Right lobe of liver (tissue), 6 donors: ENCODE data around the gene DTL. TPM values are rescaled to one million over a fixed set of nuclear protein-coding genes. Genes with fewer than 3 reads are reported as not detected.
A peak's percentile ranks its signal among the peaks of the same experiment; 100 is the strongest.

Experiments
- ATAC-seq, 4 donors: fragments of 200-7000 bp; cut with Tn5 transposase; one replicate each; pipeline ENCODE4 v1.9.1; 2020; ENCODE audit warnings: mild to moderate bottlenecking in 4 of 4, moderate library complexity in 4 of 4
- DNase-seq, 3 donors: peaks; one replicate each; pipeline ENCODE4 v3.0.0-alpha.2; 2020
- H3K27ac ChIP-seq, 3 donors: fragments of 200-600 bp; one replicate each; pipeline ENCODE4 v1.8.0; 2022
- H3K27me3 ChIP-seq, 2 donors: fragments of 200-600 bp; one replicate each; pipeline ENCODE4 v1.8.0; 2022
- H3K36me3 ChIP-seq, 4 donors: fragments of 200-600 bp; sonication (generic) in 1 of 4; one replicate each; pipeline versions ENCODE4 v1.5.1 to v1.8.0; 2017 to 2022; ENCODE audit warnings: control low read depth in 1 of 4
- H3K4me1 ChIP-seq, 4 donors: fragments of 200-600 bp; sonication (generic) in 1 of 4; one replicate each; pipeline versions ENCODE4 v1.5.1 to v1.8.0; 2017 to 2022; ENCODE audit warnings: control low read depth in 1 of 4
- H3K4me3 ChIP-seq, 3 donors: fragments of 200-600 bp; one replicate each; pipeline ENCODE4 v1.8.0; 2022
- H3K9me3 ChIP-seq, 4 donors: fragments of 200-600 bp; sonication (generic) in 1 of 4; one replicate each; pipeline versions ENCODE4 v1.5.1 to v1.8.0; 2017 to 2022; ENCODE audit warnings: control low read depth in 1 of 4
- CTCF ChIP-seq, 4 donors: fragments of 200-600 bp in 3 of 4; fragments of 450-650 bp in 1 of 4; IDR thresholded peaks; one replicate each; pipeline versions ENCODE4 v1.5.1 to v1.8.0; 2016 to 2022; ENCODE audit warnings: antibody characterized with exemption in 4 of 4, mild to moderate bottlenecking in 2 of 4
- POLR2A ChIP-seq: fragments of 450-650 bp; IDR thresholded peaks from one replicate; pipeline ENCODE4 v1.6.1; 2017; ENCODE audit warnings: antibody characterized with exemption, mild to moderate bottlenecking
- WGBS: methylation state at CpG from one replicate; pipeline ENCODE4 v1.1.6; 2018; ENCODE audit warnings: low coverage, low lambda C conversion rate; ENCODE audit not compliant: insufficient coverage; ENCODE audit errors: missing lambda C conversion rate; 5-methylcytosine and 5-hydroxymethylcytosine counted together
- intact Hi-C, 2 donors: fragments of 100-400 bp; cut with DNase I; formaldehyde crosslinking; loops; one replicate each; pipeline versions ENCODE4 v1.11.2 to v1.14.1; 2022
- total RNA-seq, 6 experiments: library from RNA; depleted of rRNA in 2 of 6; stranded (reverse); fragments of >200 nt in 2 of 6; fragmentation: NEBNext Ultra II Directional in 3 of 6; extraction: Animal tissue kit (Norgen Biotek cat#: 25700) in 3 of 6; gene quantifications; one replicate each; pipeline versions ENCODE4 v1.1.0 to v1.2.4, GENCODE V29; 2016 to 2023
- donor health status: DM: no; HTN: yes; CAD: no.
- donor health status: DM: no; HTN: no; CAD: no.
- donor health status: DM: no; HTN: no; CAD: no.
- donor health status: DM: no; HTN: yes; CAD: no.
- donor health status: DM: no; HTN: yes; CAD: no.

The DTL gene
- total RNA-seq, 6 experiments from 2014 or later, result 0.07 to 12.2 (median 0.94) TPM

DNA sequence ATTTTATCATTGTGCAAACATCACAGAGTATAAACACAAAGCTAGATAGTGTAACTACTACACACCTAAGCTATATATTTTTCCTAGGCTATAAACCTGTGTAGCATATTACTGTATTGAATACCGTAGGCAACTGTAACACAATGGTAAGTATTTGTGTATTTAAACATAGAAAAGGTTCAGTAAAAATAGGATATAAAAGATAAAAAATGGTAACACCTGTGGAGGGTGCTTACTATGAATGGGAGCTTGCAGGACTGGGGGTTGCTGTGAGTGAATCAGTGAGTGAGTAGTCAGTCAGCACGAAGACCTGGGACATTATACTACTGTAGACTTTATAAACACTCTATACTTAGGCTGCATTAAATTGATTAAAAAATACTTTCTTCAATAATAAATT is 4.1 kb downstream of the DTL start:
- 95% methylated on average over 2 of the region's 2 CpGs for WGBS
- intact Hi-C loops, result loop anchor here in 1 of 2 donors (10.0 kb wide), 1 partner anchor 355 kb away; no protein-coding TSS in a partner anchor
- no peak for ATAC-seq

GRCh38 chr1:212040629-212041412 is 5.3 kb downstream of the DTL start:
- WGBS, result 60% methylated on average over 5 of the region's 5 CpGs

More for the DNA sequence above, 4.1 kb downstream of the DTL start:
- no peak for TF ChIP-seq CTCF (IDR thresholded peaks at IDR 0.05)
- no peak for TF ChIP-seq POLR2A
- Histone ChIP-seq H3K36me3 (no peaks in the 10 kb centered on the region), H3K4me1 (peaks cover 0 to 9% (median 0%) of the 10 kb centered on the region in 4 donors), H3K9me3 (no peaks in the 10 kb centered on the region), H3K4me3 (no peak overlapping the region), H3K27ac (no peak overlapping the region), H3K27me3 (no peaks in the 10 kb centered on the region)
- DNase-seq, result no peak

GRCh38 chr1:212042436-212042835 is 6.9 kb downstream of the DTL start:
- TF ChIP-seq CTCF (IDR thresholded peaks at IDR 0.05) (no peak), POLR2A (no peak)
- no peak overlapping the region for H3K27ac ChIP-seq
- no peaks in the 10 kb centered on the region for H3K4me1 ChIP-seq
- no peaks in the 10 kb centered on the region for H3K9me3 ChIP-seq
- H3K36me3 ChIP-seq, result no peaks in the 10 kb centered on the region
- no peak for ATAC-seq
- intact Hi-C loops, result no loop called here
- no peaks in the 10 kb centered on the region for H3K27me3 ChIP-seq
- no peak for DNase-seq
- H3K4me3 ChIP-seq, result no peak overlapping the region

More at GRCh38 chr1:212040629-212041412, 5.3 kb downstream of the DTL start:
- TF ChIP-seq POLR2A (no peak), CTCF (IDR thresholded peaks at IDR 0.05) (no peak)
- Histone ChIP-seq H3K9me3 (no peaks in the 10 kb centered on the region), H3K27ac (no peak overlapping the region), H3K4me1 (peaks cover 0 to 8% (median 0%) of the 10 kb centered on the region in 4 donors), H3K27me3 (no peaks in the 10 kb centered on the region), H3K36me3 (no peaks in the 10 kb centered on the region), H3K4me3 (no peak overlapping the region)
- ATAC-seq (peak in 1 of 4 donors; percentile 53), DNase-seq (no peak)
- intact Hi-C loops, result no loop called here

DNA sequence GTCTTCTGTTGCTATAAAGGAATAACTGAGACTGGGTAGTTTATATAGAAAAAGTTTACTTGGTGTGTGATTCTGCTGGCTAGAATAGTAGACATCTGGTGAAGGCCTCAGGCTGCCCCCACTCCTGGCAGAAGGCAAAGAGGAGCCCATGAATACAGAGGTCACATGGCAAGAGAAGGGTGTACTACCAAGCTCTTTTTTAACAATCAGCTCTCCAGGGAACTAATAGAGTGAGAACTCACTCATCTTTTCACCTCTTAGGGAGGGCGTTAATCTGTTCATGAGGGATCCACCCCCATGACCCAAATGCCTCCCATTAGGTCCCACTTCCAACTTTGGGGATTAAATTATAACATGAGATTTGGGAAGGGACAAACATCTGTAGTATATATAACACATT is 9.3 kb downstream of the DTL start:
- intact Hi-C loops, result no loop called here
- H3K36me3 ChIP-seq, result no peaks in the 10 kb centered on the region
- WGBS, result 100% methylated on average over 1 of the region's 1 CpG

More for the DNA sequence above, 9.3 kb downstream of the DTL start:
- Histone ChIP-seq H3K4me1 (no peaks in the 10 kb centered on the region), H3K9me3 (no peaks in the 10 kb centered on the region), H3K4me3 (no peak overlapping the region), H3K27ac (no peak overlapping the region), H3K27me3 (no peaks in the 10 kb centered on the region)
- TF ChIP-seq CTCF (IDR thresholded peaks at IDR 0.05), result no peak
- TF ChIP-seq POLR2A, result no peak
- DNase-seq, result no peak
- ATAC-seq, result no peak
